Activated naive CD4-positive, alpha-beta T cell treated with anti-CD3 and anti-CD28 coated beads, Interleukin-2, amount 50 U/mL, for 16 hours (primary cell): ENCODE results near the gene CYREN.
"Not testable (repeated sequence)": the region's sequence is repeated elsewhere in the genome, so short reads cannot be mapped to it uniquely, and the experiment has no call there.

Experiments
- DNase-seq: peaks from one replicate; pipeline ENCODE4 v3.0.0-alpha.2; 2020

CYREN gene

DNA sequence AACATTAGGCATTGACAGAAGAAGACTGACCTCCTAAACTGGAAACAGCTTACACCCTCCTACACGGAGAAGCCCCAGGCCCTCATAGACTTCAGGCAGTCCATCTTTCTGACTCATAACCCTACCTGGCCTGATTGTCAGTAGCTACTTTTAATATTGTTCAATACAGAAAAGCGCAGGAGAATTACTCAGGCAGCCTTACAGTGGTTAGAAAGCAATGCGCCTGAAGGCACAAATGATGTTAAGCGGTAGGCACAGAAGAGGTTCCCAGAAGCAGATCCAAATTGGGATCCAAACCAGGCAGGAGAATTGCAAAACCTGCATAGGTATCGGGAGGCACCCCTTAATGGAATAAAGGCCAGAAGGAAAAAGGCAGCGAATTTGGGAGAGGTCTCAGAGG, 5.4 kb upstream of the CYREN start:
- no peak for DNase-seq

DNA sequence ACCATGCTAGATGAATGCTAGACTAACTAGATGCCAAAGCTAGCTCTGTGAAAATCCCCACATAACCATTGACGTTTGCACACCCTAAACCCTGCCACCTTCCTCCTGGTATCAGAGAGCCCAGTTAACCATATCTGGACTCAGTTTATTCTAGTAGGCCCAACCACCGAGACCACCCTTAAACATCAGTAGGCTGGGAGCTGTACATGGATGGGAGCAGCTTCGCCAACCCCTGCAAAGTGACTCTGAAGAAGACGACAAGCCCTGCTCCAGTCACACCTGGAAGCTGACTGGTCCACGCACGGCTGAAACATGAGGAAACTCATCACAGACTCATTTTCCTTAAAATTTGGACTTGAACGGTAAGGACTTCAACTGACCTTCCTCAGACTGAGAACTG, 4.4 kb upstream of the CYREN start:
- no peak for DNase-seq

DNA sequence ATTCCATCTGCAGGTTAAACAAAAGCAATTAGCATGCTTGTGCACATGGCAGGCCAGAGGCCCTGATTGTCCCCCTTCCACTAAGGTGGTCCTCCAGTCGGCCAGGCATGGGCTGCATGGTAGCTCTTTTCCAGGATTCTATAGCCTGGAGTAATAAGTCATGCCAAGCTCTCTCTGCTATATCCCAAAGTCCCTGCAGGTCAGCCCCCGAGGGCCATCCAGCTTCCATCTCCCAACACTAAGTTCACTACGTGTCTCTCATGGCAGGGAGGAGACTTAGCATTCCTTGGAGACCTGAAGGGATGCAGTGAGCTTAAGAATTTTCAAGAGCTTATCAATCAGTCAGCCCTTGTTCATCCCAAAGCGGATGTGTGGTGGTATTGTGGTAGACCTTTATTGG, 3.4 kb upstream of the CYREN start:
- not testable (repeated sequence) for DNase-seq

DNA sequence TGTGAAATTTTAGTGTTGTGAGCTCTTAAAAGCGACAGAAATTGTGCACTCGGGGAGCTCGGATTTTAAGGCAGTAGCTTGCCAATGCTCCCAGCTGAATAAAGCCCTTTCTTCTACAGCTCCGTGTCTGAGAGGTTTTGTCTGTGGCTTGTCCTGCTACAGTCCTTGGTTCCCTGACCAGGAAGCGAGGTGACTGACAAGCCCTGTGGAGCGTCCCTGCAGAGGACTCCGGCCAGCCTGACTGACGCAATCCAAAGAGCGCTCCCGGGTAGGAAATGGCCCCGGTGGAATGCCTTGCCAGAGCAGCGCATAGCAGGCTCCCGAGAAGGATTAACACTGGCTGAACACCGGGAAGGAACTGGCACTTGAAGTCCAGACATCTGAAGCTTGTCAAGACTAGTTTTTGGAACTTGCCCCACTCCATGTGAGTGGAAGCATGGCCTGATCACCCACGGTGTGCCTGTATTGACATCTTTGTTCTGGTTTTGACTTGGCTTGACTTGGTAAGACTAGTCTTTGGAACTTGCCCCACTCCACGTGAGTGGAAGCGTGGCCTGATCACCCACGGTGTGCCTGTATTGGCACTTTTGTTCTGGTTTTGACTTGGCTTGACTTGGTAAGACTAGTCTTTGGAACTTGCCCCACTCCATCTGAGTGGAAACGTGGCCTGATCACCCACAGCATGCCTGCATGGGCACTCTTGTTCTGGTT, 1.2 kb upstream of the CYREN start:
- DNase-seq, result not testable (repeated sequence)

DNA sequence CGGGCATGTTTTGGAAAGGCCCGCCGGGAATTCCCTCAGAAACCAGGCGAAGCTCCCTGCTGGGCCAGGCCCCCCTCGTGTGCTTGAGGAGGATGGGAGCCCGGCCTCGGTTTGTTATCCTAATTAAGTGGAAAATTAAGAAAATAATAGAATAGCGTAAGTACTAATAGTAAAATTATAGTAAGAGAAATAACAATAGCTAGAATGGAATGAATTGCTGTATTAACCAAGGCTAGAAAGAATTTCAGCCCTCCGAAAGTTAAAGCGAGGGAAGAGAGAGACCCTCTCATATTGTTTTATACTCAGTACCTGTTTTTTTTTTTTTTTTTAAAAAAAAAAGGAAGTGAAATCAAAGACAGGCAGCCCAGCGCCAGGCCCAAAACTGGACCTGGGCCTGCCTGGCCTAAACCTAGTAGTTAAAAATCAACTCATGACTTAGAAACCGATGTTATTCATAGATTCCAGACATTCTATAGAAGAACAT, 533 bp upstream of the CYREN start:
- DNase-seq, result not testable (repeated sequence)

DNA sequence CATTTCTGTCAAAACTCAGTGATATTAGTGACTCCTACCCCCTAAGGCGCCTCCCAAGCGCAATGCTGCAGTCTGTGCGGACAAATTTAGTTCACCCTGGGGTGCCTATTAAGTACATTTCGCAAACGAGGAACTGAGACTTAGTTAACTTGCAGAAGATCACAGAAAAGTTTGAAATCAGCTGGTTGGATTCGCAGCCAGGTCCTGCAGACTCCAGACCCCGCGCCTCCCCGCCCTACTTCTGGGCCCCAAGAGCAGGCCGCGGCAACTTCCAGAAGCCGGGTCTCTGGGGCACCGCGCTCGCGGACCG, 588 bp downstream of the CYREN start:
- DNase-seq, result peak; percentile 28

DNA sequence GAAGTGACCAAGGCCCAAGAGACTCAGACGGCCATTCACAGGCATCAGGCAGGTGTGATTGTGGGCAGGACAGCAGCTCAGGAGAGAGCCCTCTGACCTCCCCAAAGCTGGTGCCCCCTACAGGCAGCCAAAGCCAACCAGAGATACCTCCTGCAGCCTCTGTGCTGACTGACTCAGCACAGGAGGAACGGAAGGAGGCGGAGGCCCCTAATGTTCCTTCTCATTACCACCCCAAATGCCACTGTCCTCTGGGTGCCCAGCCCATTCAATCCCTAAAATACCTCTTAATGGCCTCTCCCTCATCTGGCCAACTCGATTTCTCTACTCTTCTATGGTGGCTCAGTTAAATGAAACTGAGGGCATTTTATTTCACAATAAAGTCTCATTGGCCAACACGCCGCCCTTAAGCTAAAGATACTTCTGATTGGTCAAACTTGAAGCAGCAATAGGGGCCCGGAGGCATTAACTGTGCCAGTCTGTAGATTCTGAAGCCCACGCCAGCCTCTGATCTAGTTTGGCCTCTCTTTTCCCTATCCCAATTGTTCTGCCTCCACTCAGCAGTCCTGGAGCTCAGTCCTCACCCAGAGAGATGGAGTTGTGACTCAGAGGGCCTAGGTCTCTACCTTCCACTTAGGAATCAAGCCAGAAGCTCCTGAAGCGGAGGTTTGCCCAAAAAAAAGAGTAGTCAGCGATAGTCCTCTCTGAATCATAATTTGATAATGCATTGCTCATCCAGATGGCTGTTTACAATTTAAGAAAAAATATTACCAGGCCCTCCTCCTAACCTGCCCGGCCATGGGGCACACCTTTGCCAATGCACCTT, 1.2 kb downstream of the CYREN start:
- DNase-seq, result peak; percentile 55

DNA sequence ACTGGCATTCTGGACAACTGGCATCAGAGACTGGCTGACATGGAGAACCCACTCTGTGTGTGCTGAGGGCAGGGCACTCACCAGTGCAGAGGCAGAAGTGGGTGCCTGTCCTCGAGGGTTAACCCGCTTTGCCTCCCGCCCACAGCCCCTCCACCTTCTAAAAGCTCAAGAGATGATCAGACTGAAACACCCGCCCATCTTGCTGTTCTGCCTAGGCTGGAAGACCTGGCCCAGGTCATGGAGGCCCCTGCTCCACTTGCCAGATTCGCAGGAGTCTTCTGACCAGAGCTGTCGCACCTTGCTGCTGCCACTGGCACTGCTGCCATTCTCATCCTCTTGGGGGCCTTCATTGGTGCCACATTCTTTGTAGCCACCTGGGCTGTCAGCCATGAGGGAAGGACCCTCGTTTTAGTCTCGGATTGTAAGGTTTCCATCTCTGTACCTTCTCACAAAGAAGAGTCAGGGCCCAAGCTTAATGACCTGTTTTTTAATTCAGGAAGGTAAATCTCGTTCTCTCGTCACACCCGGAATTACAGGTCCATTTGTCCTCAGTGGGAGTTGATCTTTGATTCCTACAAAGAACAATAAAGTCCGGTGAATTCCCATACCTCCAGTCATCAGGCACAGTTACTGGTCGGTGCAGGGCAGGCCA, 1.9 kb downstream of the CYREN start:
- no peak for DNase-seq

DNA sequence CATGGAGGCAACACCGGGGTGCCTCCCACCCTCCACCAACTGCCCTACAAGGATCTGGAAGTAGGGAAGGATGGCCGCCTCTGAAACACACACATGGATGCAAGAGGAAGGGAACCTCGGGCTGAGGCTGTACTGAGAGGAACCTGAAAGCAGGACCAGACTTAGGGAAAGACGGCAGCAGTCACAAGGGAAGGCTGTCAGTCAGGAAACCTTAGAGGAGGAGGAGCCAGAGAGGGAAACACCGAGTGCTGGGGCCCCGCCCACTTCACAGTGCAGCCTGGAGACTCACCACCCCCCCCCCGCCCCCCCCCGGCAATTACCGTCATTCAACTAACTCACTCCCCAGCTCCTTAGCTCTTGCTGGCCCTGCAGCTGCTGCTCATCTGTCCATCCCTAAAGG, 2.5 kb downstream of the CYREN start:
- no peak for DNase-seq

DNA sequence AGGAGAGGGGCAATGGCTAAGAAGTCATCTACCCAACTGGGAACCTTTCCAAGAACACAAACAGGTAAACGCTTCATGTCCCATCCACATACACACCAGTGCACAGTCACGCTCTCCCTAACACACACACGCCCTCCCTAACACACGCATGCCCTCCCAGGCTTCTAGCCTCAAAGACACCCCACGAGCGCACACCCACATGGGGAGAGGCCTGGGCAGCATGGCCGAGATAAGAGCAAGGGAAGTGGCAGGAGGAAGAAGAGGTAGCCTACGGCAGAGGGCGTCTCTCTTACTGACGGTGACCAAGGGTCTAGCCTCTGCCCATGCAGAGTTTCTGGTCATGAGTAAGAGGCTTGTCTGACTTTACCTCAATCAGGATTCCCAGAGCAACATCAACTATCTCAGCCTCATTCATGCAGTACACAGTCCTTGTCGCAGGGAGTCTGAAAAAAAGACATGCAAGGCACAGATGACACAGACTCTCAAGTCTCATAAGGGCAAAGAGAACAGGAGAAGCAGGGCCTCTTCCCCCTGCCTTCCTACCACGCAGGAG, 3.1 kb downstream of the CYREN start:
- DNase-seq, result no peak

DNA sequence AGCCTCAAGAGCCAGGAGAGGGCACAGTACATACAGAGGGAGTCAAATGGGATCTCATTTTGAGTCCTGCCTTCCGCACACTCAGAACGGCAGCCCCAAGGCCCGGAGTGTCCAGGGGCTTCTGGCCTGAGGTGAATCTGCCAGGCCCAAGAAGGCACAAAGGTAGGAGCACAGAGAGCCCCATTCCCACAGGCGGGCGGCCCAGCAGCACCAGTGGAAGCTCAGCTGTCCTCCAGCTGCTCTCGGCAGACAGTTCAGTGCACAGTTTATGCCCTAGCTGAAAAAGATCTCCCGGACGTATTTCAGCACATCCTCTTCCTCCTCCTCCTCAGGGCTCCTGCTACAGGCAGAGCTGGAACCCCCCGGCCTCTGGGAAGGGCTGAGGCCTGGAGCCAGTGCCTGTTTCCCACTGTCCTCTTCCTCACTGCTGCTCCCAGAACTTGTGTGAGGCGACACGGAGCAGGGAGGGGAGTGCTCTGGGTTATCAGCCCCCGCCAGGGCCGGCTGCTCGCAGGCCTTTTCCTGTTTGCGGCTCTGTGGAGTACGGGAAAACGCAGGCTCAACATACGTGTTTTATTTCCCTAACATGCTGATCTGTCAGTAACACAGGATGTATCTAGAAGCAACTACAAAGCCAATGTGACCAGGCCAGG, 4.0 kb downstream of the CYREN start:
- no peak for DNase-seq

DNA sequence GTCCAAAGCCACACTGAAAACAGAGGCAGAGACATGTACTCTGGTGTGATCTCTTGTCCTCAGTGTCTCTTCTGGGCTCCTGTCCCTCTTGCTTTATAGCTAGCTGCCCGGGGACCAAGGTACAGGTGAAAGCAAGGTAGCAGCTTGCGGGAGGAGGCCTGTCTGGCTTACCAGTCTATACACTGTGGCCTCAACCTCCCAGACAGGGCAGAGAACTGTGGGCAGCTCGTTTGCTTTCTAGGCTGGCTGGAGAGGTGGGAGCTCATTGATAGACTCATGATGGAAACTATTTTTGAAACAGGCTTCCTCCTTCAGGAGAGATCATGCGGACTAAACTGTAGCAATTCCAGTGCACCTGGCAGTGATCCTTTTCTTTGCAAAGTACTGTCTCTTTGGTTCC, 4.6 kb downstream of the CYREN start:
- DNase-seq, result no peak

DNA sequence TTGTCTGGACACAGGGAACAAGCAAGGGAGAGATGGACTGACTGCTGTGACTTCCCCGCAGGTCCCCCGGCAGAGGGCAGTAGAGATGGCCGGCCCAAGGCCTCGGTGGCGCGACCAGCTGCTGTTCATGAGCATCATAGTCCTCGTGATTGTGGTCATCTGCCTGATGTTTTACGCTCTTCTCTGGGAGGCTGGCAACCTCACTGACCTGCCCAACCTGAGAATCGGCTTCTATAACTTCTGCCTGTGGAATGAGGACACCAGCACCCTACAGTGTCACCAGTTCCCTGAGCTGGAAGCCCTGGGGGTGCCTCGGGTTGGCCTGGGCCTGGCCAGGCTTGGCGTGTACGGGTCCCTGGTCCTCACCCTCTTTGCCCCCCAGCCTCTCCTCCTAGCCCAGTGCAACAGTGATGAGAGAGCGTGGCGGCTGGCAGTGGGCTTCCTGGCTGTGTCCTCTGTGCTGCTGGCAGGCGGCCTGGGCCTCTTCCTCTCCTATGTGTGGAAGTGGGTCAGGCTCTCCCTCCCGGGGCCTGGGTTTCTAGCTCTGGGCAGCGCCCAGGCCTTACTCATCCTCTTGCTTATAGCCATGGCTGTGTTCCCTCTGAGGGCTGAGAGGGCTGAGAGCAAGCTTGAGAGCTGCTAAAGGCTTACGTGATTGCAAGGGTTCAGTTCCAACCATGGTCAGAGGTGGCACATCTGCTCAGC, 6.0 kb downstream of the CYREN start:
- no peak for DNase-seq

DNA sequence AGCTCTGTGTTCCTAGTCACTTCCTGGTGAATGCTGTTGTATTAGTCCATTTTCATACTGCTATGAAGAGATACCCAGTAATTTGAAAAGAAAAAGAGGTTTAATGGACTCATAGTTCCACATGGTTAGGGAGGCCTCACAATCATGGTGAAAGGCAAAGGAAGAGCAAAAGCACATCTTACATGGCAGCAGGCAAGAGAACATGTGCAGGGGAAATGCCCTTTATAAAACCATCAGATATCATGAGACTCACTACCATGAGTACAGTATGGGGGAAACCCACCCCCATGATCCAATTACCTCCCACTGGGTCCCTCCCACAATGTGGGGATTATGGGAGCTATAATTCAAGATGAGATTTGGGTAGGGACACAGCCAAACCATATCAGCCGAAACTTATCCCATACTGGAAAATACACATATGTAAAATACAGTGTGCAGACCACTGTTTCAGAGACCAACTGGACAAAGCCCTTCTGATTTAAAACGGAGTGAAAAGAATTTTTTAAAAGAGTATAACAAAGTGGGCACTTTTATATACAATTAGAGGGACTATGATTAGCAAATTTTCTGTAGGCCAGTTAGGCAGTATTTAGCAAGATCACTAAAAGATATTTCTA, 8.0 kb downstream of the CYREN start:
- DNase-seq, result no peak

DNA sequence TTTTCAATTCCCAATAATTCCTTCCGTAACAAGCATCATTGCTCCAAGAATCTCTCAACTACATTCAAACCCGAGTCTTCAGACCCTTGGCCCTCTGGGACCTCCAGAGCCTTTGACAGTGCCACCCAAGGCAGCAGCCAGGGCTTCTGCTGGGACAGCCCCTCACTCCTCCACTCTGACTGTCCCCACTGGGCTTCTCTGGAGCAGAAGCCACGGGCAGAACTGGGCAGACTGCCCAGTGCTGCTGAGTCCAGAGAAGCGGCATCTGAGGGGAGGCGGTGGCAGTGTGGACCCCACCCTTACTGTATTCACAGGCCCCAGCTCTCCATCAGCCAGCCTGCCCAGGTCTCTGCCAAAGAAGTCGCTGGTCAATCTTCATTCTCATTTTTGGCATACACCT, 8.8 kb downstream of the CYREN start:
- no peak for DNase-seq

DNA sequence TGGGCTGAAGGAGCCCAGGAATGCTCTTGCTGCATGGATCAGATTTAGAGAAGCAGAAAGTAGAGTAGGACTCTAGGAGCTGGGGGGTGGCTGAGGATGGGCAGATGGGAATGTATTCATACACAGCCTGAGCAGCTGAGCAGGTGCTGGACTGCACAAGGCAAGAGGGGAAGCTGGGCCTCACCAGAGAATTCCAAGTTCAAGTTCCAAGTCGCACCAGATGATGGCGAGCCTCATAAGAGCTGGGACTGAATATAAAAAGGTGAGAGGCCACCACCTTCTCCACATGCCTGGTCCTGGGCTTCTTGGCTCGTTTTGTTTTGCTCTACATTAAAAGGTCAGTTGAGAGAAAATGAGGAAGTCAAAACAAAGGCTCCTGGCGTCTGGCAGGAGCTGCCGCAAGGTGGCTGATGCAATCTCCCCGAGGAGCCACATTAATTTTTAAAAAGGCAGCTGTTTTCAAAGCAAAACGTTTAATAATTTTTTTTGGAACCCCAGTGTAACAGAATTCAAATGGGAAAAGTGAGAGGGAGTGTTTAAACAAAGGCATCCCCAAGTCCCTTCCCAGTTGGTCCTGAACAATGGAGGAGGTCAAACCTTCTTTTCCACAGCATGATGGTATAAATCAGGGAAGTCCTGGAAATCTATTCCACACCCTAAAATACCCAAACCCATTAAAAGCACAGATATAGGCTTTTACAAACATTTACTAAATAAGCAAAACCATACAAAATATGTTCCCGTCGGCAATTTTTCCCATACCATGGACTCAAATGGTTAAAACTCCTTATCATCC, 9.5 kb downstream of the CYREN start:
- no peak for DNase-seq

DNA sequence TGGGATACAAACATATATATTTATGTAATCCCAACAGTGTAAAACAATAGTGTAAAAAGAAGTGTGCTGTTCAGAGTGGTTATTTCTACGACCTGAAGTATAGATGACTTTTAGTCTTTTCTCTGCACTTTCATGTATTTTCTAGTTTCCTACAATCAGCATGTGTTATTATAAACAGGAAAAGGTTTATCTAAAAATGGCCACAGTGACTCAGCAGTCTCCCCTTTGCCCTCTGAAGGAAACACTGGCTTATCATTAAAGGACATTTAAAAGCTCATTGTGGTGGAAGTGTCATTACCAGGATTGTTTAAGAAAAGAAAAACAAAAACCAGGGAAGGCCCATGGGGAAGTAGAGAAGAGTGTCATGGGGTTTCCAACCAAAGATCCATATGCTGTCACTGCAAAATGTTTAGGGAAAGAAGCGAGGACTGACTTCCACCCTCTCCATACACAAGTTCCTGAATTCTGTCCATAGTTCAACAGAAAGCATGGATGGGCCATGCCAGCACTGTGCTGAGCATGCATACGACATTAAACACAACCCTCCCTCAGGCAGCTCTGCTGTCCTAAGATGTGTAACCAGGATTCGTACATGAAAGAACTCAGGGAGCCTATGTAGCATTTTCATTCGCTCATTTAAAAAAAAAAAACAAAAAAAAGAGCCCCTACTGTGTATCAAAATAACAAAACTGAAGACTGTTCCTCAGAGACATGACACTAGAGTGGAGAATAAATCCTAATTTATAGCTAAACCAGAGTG, 10.2 kb downstream of the CYREN start:
- no peak for DNase-seq

DNA sequence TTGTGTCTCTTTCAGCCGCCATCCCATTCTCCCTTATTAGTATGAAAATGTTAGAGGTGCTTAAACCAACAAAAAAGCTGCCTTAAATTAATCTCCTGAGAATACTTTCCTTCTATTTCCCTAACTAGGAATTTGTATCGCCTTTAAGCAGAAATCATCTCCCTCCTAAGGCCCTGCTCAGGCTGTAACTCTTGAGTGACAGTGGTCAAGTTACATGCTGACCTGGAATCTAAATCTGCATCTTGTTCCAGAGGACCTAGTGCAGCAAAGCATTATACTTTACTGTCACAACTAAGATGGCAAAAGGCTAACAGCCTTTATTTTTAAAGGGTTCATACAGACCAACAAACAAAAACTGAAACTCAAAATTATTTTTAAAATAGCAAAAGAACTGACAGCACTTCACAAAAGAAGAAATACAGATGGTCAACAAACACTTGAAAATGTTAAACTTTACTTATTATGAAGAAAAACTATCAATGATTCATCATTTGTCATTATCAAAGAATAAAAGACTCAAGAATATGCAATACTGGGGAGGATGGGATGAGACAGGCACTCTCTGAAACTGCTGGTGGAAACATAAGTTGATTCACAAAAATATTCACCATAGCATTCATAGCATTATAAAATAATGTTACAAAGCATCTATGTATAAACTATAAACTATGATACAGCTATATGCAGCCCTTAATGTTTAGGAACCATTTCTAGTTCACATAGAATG, 11.0 kb downstream of the CYREN start:
- DNase-seq, result no peak

DNA sequence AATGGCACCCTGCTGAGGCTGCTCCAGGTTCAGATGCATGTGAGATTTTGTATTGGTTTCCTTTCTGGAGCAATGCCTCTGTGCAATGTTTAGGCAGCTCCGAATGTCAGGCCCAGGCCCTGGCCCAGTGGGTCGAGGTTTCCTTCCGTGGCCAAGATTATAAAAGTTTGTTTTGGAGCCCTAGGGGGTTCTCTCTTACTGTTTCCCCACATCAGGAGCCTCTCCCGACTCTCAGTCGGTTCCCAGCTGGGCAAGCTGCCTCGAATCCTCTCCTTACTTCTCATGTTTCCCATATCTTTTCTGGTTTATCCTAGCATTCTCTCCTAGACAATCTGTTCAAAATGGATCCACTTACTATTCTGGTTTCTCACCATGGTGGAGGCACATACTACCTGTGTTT, 11.6 kb downstream of the CYREN start:
- no peak for DNase-seq
